Choroid plexus epithelial cell (primary cell): ENCODE measurements around the gene NXPH1.

Experiments used
- DNase-seq: peaks from one replicate; pipeline ENCODE4 v3.0.0-alpha.2; 2010; ENCODE audit warnings: low read depth
- H3K4me3 ChIP-seq: 2 replicates; pipeline ENCODE4 v1.5.1; 2011; ENCODE audit warnings: low read depth, mild to moderate bottlenecking, control low read depth, low read length, moderate library complexity
- TF ChIP-seq, protein P1 (sequence below): conservative IDR thresholded peaks from 2 replicates; pipeline ENCODE4 v1.5.1; 2011; ENCODE audit warnings: low read depth, mild to moderate bottlenecking, control low read depth, inconsistent platforms, low read length, moderate library complexity

NXPH1 gene

DNA sequence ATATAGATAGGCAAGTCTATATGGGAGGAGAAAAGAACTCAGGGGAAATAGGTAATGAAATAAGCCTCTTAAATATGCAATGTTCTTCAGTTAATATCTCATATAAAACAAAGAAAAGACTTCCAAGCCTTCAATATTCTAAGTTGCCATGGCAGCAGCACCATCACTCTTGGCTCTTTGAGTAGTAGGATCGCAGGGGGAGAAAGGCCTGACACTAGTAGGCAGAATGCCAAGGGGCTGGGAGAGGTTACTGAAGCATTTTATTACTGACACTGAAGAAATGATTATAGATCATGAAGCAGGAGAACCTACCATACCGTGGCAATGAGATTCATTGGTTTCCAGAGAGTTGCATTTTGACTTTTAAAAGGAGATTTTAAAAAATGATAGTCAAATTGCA is 193.9 kb downstream of the NXPH1 start:
- TF ChIP-seq, protein P1, sequence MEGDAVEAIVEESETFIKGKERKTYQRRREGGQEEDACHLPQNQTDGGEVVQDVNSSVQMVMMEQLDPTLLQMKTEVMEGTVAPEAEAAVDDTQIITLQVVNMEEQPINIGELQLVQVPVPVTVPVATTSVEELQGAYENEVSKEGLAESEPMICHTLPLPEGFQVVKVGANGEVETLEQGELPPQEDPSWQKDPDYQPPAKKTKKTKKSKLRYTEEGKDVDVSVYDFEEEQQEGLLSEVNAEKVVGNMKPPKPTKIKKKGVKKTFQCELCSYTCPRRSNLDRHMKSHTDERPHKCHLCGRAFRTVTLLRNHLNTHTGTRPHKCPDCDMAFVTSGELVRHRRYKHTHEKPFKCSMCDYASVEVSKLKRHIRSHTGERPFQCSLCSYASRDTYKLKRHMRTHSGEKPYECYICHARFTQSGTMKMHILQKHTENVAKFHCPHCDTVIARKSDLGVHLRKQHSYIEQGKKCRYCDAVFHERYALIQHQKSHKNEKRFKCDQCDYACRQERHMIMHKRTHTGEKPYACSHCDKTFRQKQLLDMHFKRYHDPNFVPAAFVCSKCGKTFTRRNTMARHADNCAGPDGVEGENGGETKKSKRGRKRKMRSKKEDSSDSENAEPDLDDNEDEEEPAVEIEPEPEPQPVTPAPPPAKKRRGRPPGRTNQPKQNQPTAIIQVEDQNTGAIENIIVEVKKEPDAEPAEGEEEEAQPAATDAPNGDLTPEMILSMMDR, result no peak
- DNase-seq, result no peak
- no peak overlapping the region for H3K4me3 ChIP-seq

DNA sequence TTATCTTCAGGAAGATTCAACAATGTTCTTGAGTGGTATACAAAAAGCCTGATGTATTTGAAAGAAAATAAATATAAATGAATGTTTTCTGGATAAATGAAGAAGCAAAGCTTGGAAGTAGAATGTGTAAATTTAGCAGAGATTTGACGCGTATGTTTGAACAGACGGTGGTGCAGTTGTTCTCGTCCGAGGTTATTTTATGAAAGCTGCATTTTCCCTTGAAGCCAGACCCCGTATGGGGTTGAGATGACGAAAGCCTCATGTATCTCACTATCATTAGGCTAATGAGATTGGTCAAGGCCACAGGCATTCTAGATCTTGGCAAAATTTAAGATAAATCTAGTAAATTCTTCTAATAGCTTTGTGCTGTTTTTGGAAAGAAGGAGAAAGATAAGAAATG is 195.2 kb downstream of the NXPH1 start:
- no peak for DNase-seq
- TF ChIP-seq, protein P1, result no peak
- no peak overlapping the region for H3K4me3 ChIP-seq

DNA sequence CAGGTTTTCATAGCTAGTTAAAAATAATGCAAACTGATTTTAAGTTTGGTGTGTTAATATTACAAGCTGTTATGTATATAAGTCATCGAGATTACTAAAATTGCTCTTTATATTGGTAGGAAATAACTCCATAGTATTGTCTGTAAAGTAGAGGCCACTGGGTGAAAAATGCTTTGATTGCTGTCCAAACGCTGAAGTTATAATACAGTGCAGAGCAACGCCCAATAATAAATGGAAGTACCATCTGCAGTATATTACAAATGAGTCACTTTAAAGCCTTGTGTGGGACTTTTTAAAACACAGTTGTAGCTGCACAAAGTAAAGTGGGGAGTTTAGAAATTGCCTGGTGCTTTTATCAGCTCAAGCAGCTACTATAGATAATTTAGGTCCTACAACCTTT is 196.1 kb downstream of the NXPH1 start:
- no peak for DNase-seq
- no peak overlapping the region for H3K4me3 ChIP-seq
- TF ChIP-seq, protein P1, result no peak

DNA sequence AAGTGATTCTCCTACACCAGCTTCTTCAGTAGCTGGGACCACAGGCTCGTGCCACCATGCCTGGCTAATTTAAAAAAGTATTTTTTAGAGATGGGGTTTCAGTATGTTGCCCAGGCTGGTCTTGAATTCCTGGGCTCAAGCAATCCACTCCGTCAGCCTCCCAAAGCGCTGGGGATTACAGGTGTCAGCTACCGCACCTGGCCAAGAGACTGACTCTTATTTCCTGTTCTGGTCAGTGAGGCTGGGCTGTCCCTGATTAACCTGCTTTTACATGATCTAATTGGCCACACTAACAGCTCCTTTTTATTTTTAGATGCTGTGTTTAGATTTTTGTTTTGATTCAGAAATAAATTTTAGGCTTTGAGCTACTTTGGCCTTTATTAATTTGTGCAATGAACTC is 203.9 kb downstream of the NXPH1 start:
- DNase-seq, result no peak
- TF ChIP-seq, protein P1, result no peak

DNA sequence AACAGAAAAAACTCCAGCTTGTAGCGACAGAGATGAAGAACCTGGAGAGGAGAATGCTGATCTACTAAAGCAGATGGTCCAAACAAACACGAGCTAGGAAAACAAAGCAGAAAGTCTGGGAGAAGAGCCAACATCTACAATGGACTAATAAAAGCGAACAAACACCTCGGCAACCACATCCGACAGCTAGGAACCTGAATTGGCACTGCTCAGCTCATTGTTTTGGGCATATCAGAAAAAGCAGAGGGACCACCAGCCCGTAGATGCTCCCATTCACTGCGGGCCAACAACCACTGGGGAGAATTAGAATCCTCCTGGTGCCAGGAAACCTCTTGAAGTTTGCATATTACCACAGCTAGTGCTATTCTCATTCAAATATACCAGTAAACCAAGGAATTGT is 204.7 kb downstream of the NXPH1 start:
- TF ChIP-seq, protein P1, result no peak
- DNase-seq, result no peak
- H3K4me3 ChIP-seq, result no peak overlapping the region

More for the DNA sequence above, 203.9 kb downstream of the NXPH1 start:
- no peak overlapping the region for H3K4me3 ChIP-seq

DNA sequence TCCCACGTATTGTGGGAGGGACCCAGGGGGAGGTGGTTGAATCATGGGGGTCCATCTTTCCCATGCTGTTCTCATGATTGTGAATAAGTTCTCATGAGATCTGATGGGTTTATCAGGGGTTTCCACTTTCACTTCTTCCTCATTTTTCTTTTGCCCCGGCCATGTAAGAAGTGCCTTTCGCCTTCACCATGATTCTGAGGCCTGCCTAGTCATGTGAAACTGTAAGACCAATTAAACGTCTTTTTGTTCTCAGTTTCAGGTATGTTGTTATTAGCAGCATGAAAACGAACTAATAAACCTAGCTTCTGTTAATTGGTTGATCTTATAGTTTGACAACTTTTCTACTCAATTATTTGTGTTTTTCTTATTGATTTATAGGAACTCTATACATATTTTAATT is 206.3 kb downstream of the NXPH1 start:
- TF ChIP-seq, protein P1, result no peak
- H3K4me3 ChIP-seq, result no peak overlapping the region
- DNase-seq, result no peak

DNA sequence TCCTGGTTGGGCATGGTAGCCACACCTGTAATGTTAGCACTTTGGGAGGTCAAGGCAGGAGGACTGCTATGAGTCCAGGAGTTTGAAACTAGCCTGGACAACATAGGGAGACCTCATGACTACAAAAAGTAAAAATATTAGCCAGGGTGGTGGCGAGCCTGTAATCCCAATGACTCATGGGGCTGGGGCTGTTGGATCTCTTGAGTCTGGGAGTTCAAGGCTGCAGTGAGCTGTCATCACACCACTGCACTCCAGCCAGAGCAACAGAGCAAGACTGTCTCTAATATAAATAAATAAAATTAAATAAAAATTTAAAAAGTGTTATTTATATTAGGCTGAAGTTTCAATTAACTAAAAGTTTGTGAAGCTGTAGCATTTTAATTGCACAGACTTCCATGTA is 207.3 kb downstream of the NXPH1 start:
- H3K4me3 ChIP-seq, result no peak overlapping the region
- DNase-seq, result no peak
- TF ChIP-seq, protein P1, result no peak
